ENCODE measurements around the gene SLC25A48. TPM values are rescaled to one million over a fixed set of nuclear protein-coding genes. Genes with fewer than 3 reads are reported as not detected.

Gene SLC25A48, protein sequence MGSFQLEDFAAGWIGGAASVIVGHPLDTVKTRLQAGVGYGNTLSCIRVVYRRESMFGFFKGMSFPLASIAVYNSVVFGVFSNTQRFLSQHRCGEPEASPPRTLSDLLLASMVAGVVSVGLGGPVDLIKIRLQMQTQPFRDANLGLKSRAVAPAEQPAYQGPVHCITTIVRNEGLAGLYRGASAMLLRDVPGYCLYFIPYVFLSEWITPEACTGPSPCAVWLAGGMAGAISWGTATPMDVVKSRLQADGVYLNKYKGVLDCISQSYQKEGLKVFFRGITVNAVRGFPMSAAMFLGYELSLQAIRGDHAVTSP
- not detected in 2 replicates for total RNA-seq

DNA sequence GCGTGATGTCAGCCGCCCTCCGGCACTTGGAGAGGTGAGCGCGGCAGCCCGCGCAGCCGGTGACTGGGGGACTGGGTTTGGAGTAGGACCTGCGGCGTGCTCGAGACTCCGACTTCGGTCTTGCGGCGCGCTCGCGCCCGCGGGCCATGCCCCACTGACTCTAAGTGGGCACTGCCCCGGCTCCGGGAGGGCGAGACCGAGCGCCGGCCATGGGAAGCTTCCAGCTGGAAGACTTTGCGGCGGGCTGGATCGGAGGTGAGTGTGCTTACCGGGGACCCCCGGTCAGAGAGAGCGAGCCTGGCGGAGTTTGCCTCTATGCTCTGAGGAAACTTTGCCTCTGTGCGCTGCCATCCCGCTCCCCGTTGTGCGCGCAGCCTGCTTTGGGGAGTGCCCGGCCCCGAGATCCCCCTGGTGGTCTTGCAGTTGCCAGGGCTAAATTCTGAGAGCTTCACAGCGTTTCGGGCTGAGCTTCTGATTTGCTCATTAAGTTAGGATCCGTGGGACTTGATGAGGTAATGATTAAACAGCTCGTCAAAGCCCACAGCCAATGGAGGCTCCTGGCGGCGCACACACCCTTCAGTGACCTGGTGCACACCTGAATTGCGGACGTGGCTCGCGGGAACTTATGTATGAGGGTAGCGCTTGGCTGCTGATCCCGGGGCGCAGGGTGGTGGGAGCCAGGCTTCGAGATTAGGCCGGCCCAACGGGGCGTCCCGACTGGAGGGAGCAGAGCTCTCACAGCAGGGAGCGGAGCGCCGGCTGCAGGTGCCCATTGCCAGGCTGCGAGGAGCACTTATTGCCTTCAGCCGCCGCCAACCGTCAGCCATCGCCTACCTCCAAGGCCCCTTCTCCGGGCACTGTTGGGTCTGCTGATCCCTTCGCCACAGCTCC, at the start of gene SLC25A48:
Gene SLC25A48, plus strand, starts transcription at position 25 of the 891 bp plus-strand sequence. Its CDS starts 185 bp downstream, at position 210.

DNA sequence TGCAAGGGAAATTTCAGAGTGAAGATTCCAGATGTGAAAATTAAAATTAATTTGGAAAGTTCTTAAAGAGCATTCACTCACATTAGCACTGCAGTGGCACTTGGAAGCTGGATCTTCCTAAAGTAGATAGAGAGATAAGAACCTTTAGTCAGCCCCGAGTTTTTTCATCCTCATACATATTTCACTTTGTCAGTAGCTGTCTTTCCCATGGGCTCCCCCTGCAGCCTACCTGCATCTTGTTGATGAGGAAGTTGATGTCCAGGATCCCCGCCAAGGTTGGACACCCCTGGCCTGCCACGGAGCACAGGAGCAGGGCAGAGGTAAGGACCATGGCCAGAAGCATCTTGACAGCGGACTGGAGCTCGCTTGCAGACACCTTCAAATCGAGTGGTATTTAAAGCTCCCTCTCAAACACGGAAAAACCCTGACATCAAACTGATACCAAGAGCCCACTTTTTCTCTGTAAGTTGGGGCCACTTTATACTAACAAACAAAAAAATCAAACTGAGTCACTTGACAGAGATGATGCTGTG, 61.1 kb downstream of the SLC25A48 start, which contains the start of gene IL9:
Gene IL9, minus strand, starts transcription at position 368 of the 533 bp plus-strand sequence. Its CDS starts 25 bp downstream, at position 343.

Other genes with a start within 250 kb of the SLC25A48 start
- not detected in 2 replicates for gene IL9, start 61.2 kb downstream of the SLC25A48 start, total RNA-seq
- gene LECT2, start 120.3 kb downstream of the SLC25A48 start, total RNA-seq: not detected in 2 replicates
- 5.2 and 12.8 TPM in 2 replicates for gene TGFBI, start 194.3 kb downstream of the SLC25A48 start, total RNA-seq

Measured in bladder microvascular endothelial cell (primary cell).